CD4-positive, alpha-beta T cell treated with Interferon alpha-2 for 1 hour (primary cell): ENCODE results near the gene ARFIP1.
"Not testable (repeated sequence)": the region's sequence is repeated elsewhere in the genome, so short reads cannot be mapped to it uniquely, and the experiment has no call there.

Source experiments
- DNase-seq, 2 donors: peaks; one replicate each; pipeline ENCODE4 v3.0.0-alpha.2; 2020 to 2022

The ARFIP1 gene

GRCh38 chr4:152779513-152780266 lies at the start of gene ARFIP1, which contains the start of gene TIGD4:
Gene ARFIP1 (plus strand): TSS chr4:152779954. CDS start chr4:152829634, 49,680 bp downstream.
Gene TIGD4 (minus strand): TSS chr4:152779730. CDS start chr4:152771004, 8,726 bp downstream.
- peak; percentile 93 to 96 for DNase-seq

GRCh38 chr4:152731997-152732396 lies 47.8 kb upstream of the ARFIP1 start:
- DNase-seq = no peak

- no peak for DNase-seq
Measured at GRCh38 chr4:152734015-152734698, 45.6 kb upstream of the ARFIP1 start.

GRCh38 chr4:152734699-152735050 lies 45.1 kb upstream of the ARFIP1 start:
- no peak for DNase-seq

- DNase-seq = peak in 1 of 2 donors; percentile 45
Measured at GRCh38 chr4:152735396-152735859, 44.3 kb upstream of the ARFIP1 start.

GRCh38 chr4:152735906-152736305 lies 43.8 kb upstream of the ARFIP1 start:
- DNase-seq = no peak

- DNase-seq = no peak
Measured at GRCh38 chr4:152738827-152739226, 40.9 kb upstream of the ARFIP1 start.

GRCh38 chr4:152747444-152747843 lies 32.3 kb upstream of the ARFIP1 start:
- no peak for DNase-seq

GRCh38 chr4:152748619-152749018 lies 31.1 kb upstream of the ARFIP1 start:
- DNase-seq = no peak

GRCh38 chr4:152763796-152764195 lies 16.0 kb upstream of the ARFIP1 start:
- no peak for DNase-seq

GRCh38 chr4:152765069-152765737 lies 14.6 kb upstream of the ARFIP1 start:
- DNase-seq = not testable (repeated sequence)

GRCh38 chr4:152771741-152772533 lies 7.8 kb upstream of the ARFIP1 start:
- DNase-seq = no peak

- DNase-seq = no peak
Measured at GRCh38 chr4:152773339-152773738, 6.4 kb upstream of the ARFIP1 start.

- DNase-seq = no peak
Measured at GRCh38 chr4:152773953-152774352, 5.8 kb upstream of the ARFIP1 start.

GRCh38 chr4:152776352-152776751 lies 3.4 kb upstream of the ARFIP1 start:
- DNase-seq = no peak

- no peak for DNase-seq
Measured at GRCh38 chr4:152777488-152777887, 2.3 kb upstream of the ARFIP1 start.

GRCh38 chr4:152778656-152779512 lies 870 bp upstream of the ARFIP1 start:
- peak; percentile 8 to 37 for DNase-seq

- no peak for DNase-seq
Measured at GRCh38 chr4:152780267-152780778, 569 bp downstream of the ARFIP1 start.

- no peak for DNase-seq
Measured at GRCh38 chr4:152784490-152785350, 5.0 kb downstream of the ARFIP1 start.
